Islet precursor cell (in vitro differentiated cells): ENCODE results near the gene FXYD3.

ENCODE experiments used
- DNase-seq: peaks from one replicate; pipeline ENCODE4 v3.0.0-alpha.2; 2018

The FXYD3 gene

GRCh38 chr19:35115177-35115951 lies at the start of gene FXYD3:
Gene FXYD3, plus strand, starts transcription at chr19:35115823. Its CDS starts 3,554 bp downstream, at chr19:35119377.
- DNase-seq = no peak

- no peak for DNase-seq
Measured at GRCh38 chr19:35066121-35066520, 49.5 kb upstream of the FXYD3 start.

- peak; percentile 86 for DNase-seq
Measured at GRCh38 chr19:35066691-35067563, 48.7 kb upstream of the FXYD3 start.

- DNase-seq = no peak
Measured at GRCh38 chr19:35068941-35069634, 46.5 kb upstream of the FXYD3 start.

- DNase-seq = no peak
Measured at GRCh38 chr19:35069696-35070095, 45.9 kb upstream of the FXYD3 start.

- DNase-seq = no peak
Measured at GRCh38 chr19:35070471-35070870, 45.2 kb upstream of the FXYD3 start.

- DNase-seq = no peak
Measured at GRCh38 chr19:35073516-35073915, 42.1 kb upstream of the FXYD3 start.

- DNase-seq = no peak
Measured at GRCh38 chr19:35073941-35074340, 41.7 kb upstream of the FXYD3 start.

GRCh38 chr19:35074426-35075201 lies 41.0 kb upstream of the FXYD3 start:
- no peak for DNase-seq

- no peak for DNase-seq
Measured at GRCh38 chr19:35075202-35076025, 40.2 kb upstream of the FXYD3 start.

- DNase-seq = no peak
Measured at GRCh38 chr19:35076026-35076370, 39.6 kb upstream of the FXYD3 start.

GRCh38 chr19:35076657-35077056 lies 39.0 kb upstream of the FXYD3 start:
- DNase-seq = no peak

GRCh38 chr19:35077411-35078223 lies 38.0 kb upstream of the FXYD3 start:
- DNase-seq = no peak

GRCh38 chr19:35079826-35080225 lies 35.8 kb upstream of the FXYD3 start:
- DNase-seq = no peak

- DNase-seq = no peak
Measured at GRCh38 chr19:35080613-35081170, 34.9 kb upstream of the FXYD3 start.

GRCh38 chr19:35081201-35081600 lies 34.4 kb upstream of the FXYD3 start:
- DNase-seq = no peak

- DNase-seq = peak; percentile 85
Measured at GRCh38 chr19:35083691-35084508, 31.7 kb upstream of the FXYD3 start.

GRCh38 chr19:35084509-35084762 lies 31.2 kb upstream of the FXYD3 start:
- no peak for DNase-seq

GRCh38 chr19:35085947-35086346 lies 29.7 kb upstream of the FXYD3 start:
- DNase-seq = no peak

- DNase-seq = no peak
Measured at GRCh38 chr19:35086455-35086854, 29.2 kb upstream of the FXYD3 start.
